M059J (cell line): ENCODE results near the gene GPC6. TPM values are rescaled to one million over a fixed set of nuclear protein-coding genes. Genes with fewer than 3 reads are reported as not detected.
"Not testable (repeated sequence)": the region's sequence is repeated elsewhere in the genome, so short reads cannot be mapped to it uniquely, and the experiment has no call there.

Experiments
- DNase-seq: peaks from one replicate; pipeline ENCODE4 v3.0.0-alpha.2; 2012; ENCODE audit warnings: low read depth
- total RNA-seq: library from RNA; depleted of rRNA; stranded (reverse); fragments of >200 nt; shearing (Covaris generic); gene quantifications from 2 replicates; pipeline ENCODE4 v1.2.3, GENCODE V29; 2014; rRNA removed

The GPC6 gene
- 0.37 and 0.71 TPM in 2 replicates for total RNA-seq

- peak; percentile 59 for DNase-seq
Observed at GRCh38 chr13:93226623-93227279, at the start of gene GPC6. Gene GPC6 (plus strand): TSS chr13:93226807.

DNA sequence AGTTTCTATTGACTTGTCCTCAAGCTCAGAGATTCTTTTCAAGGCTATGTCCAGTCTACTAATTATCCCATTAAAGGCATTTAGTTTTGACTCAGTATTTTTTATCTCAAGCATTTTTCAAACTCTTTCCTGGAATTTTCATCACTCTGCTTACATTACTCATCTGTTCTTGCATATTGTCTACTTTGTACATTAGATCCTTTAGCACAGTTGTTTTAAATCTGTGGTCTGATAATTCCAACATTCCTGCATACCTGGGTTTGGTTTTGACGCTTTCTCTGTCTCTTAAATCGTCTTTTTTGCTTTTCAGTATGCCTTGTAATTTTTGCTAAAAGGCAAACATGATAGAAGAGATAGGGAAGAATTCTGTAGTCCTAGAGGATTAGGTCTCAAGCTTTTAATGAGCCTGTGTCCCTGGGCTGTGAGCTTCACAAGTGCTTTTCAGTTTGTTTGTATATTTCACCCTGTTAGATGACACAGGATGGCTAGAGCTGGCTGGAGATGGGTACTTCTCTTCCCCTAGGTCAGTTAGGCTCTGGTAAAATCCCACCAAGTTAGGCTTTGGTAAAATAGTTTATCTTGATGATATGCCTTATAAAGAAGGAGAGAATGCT lies 46.1 kb upstream of the GPC6 start:
- peak; percentile 0 for DNase-seq

DNA sequence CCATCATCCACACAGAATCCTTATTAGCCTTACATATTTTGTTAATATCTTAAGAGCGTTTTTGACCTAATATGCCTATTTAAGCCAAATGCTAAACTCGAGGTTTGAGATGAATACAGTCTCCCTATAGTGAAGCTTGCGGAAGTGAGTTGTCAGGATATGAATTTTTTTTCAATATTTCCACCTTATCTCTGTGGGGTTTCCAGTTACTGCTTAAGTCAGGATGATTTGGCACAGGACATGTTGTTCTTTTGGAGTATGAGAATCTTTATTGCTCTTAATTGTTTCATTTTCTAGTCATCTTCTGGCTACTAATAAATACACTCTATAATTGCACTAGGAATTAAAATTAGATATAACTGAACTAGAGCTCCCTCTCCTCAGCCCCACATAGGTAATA lies 44.2 kb upstream of the GPC6 start:
- no peak for DNase-seq

GRCh38 chr13:93183302-93183701 lies 43.3 kb upstream of the GPC6 start:
- DNase-seq: no peak

DNA sequence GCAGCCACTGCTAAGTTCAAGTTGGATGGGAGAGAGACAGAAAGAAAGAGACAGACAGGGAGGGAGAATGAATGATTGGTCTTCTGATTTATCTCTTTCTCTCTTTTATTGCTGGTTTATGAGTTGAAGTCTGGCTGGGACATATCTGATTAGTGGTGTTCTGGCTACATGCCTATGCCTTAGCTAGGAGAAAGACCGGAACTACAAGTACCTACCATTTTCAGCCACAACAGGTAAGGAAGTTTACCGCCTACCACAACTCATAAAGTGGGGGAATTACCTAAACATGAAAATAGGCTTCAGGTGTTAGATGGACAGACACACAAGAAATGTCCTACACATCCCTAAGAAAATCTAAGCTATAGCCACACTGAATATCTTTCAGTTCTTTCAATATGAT lies 36.6 kb upstream of the GPC6 start:
- no peak for DNase-seq

DNA sequence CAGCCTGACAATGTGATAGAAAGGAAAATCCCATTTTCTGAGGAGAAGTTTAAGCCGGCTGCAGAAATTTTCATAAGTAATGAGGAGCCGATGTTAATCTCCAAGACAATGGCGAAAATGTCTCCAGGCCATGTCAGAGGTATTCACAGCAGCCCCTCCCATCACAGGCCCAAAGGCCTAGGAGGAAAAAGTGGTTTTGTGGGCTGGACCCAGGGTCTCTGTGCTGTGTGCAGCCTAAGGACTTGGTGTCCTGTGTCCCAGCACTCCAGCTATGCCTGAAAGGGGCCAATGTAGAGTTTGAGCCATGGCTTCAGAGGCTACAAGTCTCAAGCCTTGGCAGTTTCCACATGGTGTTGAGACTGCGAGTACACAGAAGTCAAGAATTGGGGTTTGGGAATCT lies 32.9 kb upstream of the GPC6 start:
- no peak for DNase-seq

- no peak for DNase-seq
Observed at GRCh38 chr13:93199856-93200255, 26.8 kb upstream of the GPC6 start.

DNA sequence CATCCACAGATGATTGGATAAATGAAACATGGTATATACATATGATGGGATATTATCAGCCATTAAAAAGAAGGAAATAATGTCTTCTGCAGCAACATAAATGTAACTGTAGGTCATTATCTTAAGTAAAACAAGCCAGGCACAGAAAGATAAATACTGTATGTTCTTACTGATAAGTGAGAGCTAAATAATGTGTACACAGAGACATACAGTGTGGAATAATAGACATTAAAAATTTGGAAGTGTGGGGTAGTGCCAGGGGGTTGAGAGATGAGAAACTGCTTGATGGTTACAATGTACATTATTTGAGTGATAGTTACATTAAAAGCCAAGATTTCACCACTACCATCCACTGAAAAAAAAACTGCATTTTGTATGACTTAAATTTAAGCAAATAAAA lies 26.0 kb upstream of the GPC6 start:
- no peak for DNase-seq

DNA sequence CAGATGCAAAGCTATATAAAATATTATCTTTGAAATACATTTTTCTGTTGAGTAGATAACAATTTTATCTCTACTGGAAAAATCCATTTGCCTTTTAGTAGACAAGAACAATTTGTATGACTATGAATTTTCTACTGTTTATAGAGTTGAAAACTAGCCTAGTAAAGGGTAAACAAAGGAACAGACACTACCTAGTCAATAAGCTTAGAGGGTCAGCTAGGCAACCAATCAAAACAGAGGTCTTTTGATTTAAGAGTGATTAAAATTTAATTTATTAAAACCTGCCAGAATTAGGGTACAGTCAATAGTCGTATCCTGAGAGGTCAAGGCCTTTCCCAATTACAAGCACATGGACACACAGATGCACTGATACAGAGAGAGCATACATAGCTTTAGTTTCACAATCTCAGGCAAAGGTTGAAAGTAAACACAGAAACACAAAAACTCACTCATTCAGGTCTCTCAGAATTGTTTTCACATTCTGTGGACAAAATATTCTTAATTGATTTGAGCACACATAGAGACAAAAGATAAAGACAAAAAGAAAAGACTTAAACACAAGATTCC lies 24.5 kb upstream of the GPC6 start:
- DNase-seq: no peak

GRCh38 chr13:93206778-93207392 lies 19.7 kb upstream of the GPC6 start:
- not testable (repeated sequence) for DNase-seq

DNA sequence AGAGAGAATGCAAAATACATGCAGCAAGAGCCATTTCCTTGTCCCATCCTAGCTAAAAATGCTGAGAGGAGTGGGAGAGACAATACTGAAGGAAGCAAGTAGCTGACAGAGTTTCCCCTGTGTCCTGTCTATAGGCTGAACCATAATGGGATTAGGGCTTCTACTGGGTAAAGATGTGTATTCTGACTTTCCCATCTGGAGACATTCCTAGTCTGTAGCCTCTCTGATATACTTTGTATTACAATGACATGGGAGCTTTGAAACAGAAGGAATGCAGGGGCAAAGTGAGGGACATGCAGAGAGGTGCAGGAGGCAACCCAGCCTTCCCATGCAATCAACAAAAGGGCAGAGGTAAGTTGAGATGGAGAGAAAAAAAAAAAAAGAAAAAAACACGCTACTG lies 10.5 kb upstream of the GPC6 start:
- DNase-seq: no peak

- DNase-seq: no peak
Observed at GRCh38 chr13:93217721-93218261, 8.8 kb upstream of the GPC6 start.

DNA sequence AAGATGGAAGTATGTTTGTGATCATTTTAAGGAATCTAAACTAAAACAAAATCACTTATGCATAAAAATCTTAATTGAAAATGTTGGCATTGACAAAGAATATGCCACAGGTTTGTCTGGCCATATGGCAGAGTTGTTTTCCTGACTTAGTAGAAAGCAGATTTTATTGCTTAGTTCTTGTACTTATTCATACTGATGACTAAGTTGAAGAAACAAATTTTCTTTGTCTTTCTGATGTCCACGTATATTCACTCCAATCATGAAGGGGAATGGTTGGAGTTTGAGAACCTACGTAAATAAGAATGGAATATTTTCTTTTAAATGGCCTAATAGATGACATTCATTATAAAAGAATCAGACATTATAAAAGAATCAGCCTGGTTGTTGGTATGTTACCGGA lies 8.0 kb upstream of the GPC6 start:
- no peak for DNase-seq

DNA sequence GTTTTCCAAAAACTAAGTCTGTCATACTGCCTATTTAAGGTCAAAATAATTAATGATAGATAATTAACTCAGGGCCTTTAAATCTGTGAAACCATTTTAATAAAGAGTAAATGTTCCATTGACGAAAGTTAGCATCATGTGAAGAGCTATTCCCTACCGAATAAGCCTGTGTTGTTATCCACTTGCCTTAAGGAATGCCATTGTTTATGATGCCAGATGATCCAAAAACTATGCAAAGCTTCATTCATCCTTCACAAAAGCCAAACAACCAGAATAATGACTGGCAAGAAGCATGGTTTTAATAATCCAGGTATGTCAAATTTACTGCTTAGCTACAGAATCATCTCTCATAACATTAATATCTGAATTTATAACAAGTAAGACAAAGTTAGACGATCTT lies 6.5 kb upstream of the GPC6 start:
- no peak for DNase-seq

DNA sequence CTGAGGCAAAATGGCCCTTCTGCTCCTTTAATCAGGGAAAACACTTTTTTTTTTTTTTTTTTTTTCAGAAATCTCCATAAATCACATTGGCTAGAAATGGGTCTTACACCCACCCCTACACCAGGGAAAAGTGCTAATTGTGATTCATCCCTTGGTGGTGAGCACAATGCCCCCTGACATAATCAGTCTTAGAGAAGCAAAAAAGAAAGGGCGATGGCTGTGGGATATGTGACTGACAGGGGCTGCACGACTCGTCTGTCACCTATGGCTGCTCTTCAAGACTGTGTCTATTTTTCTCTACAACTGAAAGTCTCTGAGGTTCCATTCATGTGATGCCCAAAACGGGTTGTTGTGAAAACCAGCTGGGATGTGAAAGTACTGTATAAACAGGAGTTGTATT lies 3.6 kb upstream of the GPC6 start:
- DNase-seq: no peak

DNA sequence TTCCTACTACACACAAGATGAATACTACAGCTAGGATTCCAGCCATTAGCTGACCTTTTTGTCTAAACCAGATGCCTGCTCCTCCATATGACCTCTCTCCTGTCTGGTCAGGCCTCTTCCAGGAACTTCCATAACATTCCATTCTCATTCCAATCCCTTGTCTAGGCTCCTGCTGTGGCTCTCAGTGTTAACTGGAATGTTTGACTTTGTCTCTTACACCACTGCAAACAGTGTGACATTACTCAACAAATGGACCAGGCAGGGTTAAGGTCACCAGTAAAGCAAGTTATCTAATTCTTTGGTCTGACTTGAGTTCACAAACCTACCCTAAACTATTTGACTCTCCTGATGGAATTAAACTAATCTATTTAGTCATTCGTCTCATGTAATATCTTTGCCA lies 2.1 kb upstream of the GPC6 start:
- DNase-seq: no peak

GRCh38 chr13:93225610-93226009 lies 997 bp upstream of the GPC6 start:
- no peak for DNase-seq

- DNase-seq: no peak
Observed at GRCh38 chr13:93226065-93226622, 463 bp upstream of the GPC6 start.

DNA sequence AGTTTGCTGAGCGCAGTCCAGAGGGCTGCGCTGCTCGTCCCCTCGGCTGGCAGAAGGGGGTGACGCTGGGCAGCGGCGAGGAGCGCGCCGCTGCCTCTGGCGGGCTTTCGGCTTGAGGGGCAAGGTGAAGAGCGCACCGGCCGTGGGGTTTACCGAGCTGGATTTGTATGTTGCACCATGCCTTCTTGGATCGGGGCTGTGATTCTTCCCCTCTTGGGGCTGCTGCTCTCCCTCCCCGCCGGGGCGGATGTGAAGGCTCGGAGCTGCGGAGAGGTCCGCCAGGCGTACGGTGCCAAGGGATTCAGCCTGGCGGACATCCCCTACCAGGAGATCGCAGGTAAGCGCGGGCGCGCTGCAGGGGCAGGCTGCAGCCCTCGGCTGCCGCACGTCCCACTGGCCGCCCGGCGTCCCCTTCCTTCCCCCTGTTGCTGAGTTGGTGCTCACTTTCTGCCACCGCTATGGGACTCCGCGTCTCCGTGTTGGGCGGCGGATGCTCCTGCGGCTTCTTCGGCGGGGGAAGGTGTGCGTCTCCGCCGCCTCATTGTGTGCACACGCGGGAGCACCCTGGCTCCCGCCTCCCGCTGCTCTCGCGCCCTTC lies 772 bp downstream of the GPC6 start:
- DNase-seq: peak; percentile 21

DNA sequence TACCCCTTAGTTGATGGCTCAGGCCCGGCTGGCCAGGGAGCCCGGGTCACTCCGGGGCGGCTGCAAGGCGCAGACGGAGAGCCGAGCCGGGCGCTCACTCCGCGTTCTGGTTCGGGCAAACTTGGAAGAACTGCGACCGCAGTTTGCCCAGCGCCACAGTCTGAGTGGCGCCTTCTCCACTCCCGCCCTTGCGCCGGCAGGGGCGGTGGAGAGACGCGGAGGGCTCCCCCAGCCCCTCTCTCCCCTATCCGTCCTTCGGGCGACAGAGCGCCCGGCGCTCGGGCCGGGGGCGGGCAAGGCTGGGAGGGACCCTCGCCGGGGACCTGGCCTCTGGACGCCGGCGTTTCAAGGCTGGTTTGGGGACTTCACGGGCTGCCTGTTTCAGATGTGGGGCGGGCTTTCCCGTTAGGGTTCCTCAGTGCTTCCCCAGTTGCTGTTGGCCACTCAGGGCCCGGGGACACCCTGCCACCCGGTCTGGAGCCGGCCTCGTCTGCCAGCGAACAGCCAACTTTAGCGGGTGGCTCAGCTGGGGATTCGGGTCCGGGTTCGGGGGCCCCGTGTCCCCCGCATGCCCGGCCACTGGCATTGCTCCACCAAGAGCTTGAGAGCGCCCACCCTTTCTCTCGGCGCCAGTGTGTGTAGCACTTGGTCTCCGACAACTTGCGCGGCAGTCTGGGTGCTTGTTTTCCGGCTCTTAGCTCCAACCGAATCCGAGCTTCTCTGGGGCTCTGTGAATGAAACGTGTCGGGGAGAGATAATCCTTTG lies 1.5 kb downstream of the GPC6 start:
- peak; percentile 54 for DNase-seq

DNA sequence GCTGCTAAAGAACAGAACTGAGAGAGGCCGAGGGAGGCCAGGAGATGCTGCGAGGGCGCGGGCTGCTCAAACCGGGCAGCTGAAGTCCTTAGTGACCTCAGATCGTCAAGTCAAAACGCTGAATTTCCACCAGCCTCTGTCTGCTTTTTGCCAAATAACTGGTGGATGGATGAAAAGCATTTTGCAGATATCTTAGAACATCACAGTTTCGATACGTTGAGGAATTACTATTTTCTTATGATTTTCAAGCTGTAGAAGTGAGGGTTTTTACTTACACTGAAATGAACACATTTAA lies 2.0 kb downstream of the GPC6 start:
- no peak for DNase-seq
